GM10266 (cell line): ENCODE measurements around the gene DLG2.

Experiments
- DNase-seq: peaks from one replicate; pipeline ENCODE4 v3.0.0; 2012; ENCODE audit errors: extremely low spot score
- TF ChIP-seq, protein P1 (sequence below): IDR thresholded peaks from 2 replicates; pipeline ENCODE4 v1.5.1; 2012; ENCODE audit warnings: mild to moderate bottlenecking, low read depth; ENCODE audit not compliant: control insufficient read depth, insufficient read depth; ENCODE audit errors: missing control alignments

Gene DLG2

DNA sequence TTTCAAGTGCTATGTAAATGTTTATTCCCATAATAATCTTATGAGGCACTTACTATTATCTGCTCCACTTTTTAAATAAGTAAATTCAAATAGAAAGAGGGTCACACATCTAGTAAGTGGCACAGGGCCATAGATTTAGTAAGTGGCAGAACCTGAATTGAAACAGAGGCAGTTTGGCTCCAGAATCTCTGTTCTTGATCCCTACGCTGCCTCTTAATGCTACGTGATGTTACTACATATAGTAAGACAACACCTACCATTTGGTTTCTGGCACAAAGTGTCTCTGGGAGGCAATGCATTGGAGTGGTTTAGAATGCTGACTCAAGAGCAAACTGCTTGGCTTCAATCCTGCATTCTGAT is 1018.3 kb downstream of the DLG2 start:
- no peak for DNase-seq
- TF ChIP-seq, protein P1, sequence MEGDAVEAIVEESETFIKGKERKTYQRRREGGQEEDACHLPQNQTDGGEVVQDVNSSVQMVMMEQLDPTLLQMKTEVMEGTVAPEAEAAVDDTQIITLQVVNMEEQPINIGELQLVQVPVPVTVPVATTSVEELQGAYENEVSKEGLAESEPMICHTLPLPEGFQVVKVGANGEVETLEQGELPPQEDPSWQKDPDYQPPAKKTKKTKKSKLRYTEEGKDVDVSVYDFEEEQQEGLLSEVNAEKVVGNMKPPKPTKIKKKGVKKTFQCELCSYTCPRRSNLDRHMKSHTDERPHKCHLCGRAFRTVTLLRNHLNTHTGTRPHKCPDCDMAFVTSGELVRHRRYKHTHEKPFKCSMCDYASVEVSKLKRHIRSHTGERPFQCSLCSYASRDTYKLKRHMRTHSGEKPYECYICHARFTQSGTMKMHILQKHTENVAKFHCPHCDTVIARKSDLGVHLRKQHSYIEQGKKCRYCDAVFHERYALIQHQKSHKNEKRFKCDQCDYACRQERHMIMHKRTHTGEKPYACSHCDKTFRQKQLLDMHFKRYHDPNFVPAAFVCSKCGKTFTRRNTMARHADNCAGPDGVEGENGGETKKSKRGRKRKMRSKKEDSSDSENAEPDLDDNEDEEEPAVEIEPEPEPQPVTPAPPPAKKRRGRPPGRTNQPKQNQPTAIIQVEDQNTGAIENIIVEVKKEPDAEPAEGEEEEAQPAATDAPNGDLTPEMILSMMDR = no peak

DNA sequence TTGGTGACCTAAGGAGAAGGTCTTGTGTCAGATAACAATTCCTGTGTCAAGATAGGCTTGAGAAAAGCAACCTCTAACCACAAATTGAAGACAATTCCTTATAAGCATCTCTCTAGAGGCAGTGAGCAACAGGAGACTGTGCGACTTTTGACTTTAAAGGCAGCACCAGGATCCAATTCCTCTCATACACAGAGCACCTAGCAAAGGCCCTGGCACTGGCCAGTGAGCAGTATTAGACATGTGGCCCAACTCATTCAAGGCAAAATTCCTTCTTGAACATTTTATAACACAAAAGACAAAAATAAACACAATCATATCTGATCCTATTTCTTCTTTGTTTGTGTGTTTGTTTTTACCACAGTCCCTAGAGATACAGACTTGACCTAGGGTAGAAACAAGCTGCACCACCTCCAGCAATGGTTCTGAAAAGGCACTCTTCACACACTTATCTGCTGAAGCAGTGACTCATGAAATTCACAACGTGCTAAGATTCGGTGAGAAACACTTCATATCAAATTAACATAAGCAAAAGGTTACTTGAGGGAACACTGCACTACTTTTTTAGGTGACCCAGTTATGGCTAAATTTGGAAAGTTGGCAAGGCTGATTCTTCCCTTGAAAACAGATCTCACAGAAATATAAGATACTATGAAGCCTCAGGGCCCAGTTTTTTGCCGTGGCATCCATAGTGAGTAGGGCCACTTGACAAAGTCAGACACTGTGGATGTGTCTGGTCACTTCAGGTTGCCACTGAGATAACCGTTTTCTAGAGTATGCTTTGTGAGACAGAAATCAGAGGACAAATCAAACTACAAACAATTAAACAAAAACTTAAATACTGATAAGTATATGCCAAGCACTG is 1018.9 kb downstream of the DLG2 start:
- no peak for DNase-seq
- TF ChIP-seq, protein P1 = no peak

DNA sequence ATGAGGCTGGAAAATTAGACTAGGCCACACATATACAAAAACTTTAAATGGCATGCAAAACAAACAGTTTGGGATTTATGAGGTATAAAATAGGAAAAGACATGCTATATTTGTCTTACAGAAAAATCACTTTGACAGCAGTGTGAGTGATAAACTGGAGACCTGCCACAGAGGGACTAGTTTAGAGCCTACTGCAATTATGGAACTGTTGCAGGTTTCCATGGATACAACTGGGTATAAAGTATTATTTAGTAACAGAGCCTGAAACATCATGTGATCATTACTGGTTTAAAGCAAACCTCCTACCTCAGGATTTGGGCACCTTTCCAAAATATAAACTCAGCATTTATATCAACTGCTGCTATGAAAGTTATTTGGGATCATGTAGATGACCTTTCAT is 1032.5 kb downstream of the DLG2 start:
- no peak for DNase-seq
- TF ChIP-seq, protein P1 = no peak

DNA sequence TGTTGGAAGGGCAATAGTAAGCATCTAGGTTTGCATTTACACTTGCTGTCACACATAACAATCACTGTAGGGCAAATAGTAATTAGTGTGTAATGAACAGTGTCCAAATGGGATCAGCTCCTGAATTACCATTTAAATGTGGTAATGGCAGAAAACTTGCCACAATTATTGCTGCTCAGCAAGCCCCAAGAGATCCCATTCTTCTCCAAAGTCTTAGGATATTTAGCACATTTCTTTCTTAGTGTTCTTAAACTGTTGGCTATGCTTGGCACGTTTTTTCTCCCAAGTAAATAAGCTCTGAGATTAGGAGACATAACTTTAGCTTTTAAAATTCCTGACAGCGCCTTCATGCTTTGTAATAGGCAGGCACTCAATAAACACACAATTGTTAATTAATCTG is 1037.0 kb downstream of the DLG2 start:
- TF ChIP-seq, protein P1 = no peak

DNA sequence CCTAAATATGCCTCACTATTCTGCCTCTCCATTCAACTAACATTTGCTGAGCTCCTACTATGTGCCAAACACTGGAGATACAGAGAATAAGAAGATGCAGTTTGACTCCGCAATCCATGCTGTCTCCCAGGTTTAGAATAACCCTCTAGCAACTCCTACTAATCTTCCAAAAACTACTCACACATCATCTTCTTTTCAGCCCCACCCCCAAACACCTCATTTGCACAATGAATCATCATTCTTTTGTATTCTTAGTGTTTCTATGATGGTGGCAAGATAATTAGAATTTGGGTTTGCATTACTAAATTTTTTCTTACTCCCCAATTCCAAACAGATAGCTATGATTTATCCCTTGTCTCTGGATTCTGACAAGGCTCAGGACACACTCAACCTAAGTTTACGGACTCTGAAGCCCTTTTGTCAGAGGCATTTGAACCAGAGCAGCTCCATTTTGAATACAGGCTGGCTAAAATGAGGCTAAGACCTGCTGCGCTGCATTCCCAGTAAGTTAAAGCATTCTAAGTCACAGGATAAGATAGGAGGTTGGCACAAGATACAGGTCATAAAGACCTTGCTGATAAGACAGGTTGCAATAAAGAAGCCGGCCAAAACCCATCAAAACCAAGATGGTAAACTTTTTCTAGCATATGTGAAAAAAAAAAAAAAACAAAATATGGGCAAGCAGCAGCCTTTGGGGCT is 1038.9 kb downstream of the DLG2 start:
- TF ChIP-seq, protein P1 = no peak
- no peak for DNase-seq

More for the DNA sequence above, 1037.0 kb downstream of the DLG2 start:
- no peak for DNase-seq

DNA sequence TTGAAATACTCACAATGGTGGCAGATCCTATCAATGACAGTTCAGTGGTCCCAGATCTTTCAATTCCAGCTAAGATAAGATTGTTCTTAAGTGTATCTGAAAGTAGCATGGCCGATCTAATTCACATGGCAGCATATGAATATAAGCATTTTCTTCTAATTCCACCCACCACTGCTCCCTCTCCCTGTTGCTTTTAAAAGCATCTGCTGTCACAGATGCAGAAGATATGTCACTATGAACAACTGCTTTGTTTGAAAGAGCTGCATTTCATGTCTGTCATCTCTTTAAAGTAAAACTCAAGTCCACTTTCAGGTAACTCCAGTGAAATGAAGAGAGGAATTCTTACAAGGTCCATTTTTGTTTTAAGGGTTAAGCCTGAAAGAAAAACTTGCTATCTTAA is 1044.0 kb downstream of the DLG2 start:
- TF ChIP-seq, protein P1 = no peak
- no peak for DNase-seq

DNA sequence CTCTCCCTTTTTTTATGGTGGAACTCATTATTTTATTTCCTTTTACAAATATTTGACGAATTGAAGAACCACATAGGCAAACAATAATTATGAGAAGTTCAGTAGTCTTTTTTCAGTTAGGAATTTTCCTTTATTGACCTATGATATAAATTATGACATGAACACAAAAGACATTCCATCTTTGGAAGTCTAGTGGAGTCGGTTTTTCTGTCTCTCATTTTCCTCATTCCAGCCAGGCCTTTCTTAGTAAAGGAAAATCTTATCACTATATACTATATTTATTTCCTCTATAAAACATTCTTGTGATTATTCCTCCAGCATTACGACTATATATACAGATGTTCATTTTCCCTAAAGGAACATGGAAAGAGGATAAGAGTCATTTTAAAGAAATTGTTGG is 1046.1 kb downstream of the DLG2 start:
- DNase-seq = no peak
- TF ChIP-seq, protein P1 = no peak
